AG04449 (cell line): Measurements from ENCODE around the gene PIGBOS1.
"Not testable (repeated sequence)": the region's sequence is repeated elsewhere in the genome, so short reads cannot be mapped to it uniquely, and the experiment has no call there.

Source experiments
- CTCF ChIA-PET: fragments of 350-600 bp; formaldehyde crosslinking; extraction: SDS; loops from one replicate; lab custom pipeline; 2021; ENCODE audit warnings: antibody characterized with exemption; lab: Yijun Ruan, JAX
- POLR2A ChIA-PET: fragments of 400-600, 350-600 bp; formaldehyde crosslinking; extraction: SDS; loops from one replicate; lab custom pipeline; 2020; ENCODE audit warnings: antibody characterized with exemption, inconsistent platforms; lab: Yijun Ruan, JAX
- DNase-seq: peaks from one replicate; pipeline ENCODE4 v3.0.0-alpha.2; 2010; ENCODE audit warnings: low read depth, low spot score
- H3K4me3 ChIP-seq: 2 replicates; pipeline ENCODE4 v1.5.1; 2011; ENCODE audit warnings: low read depth, mild to moderate bottlenecking, control low read depth, low read length
- TF ChIP-seq, protein P1 (sequence below): IDR thresholded peaks from one replicate; pipeline ENCODE4 v1.5.1; 2011; ENCODE audit warnings: mild to moderate bottlenecking, moderate library complexity, low read length, control low read depth, inconsistent platforms; ENCODE audit not compliant: insufficient read depth; ENCODE audit errors: missing control alignments

PIGBOS1 gene

DNA sequence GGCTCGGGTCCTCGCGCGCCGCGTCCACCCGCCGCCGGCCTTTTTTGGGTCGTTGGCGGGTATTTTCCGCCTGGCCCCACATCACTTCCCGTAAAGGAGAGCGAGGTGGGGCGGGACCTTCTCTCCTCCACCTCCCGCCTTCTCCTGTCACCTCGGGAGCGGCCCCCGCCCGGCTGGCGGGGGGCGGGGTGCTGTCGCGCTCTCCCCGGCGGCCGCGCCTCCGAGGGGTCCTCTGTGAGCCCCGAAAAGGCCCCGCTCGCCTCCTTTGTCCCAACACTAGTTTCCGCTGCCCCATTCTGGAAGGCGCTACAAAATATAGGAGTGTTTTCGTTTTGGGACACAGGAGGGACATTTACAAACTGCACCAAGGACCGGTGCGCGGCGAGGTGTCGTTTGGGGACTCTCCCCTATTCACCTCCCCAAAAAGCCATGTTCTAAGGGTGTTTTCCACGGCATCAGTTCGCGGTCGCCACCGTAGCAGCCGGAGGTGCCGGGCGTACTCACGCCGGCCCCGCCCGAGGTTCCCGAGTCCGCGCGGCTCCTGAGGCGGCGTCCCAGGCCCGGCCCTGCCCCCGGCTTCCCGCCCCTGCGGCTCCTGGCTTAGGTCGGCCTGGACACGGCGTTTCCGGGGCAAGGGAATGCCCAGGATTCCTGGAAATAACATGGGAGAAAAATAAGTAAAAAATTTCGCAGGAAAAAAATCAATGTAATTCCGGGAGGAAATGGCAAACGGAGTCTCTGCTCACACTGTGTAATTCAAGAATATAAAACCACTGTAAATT, 29.0 kb downstream of the PIGBOS1 start, which contains the start of gene RAB27A:
Gene RAB27A (minus strand): TSS at position 68 of the 782 bp plus-strand sequence. CDS start 54,879 bp downstream, outside the sequence.
- H3K4me3 ChIP-seq = peak within 1 kb of the TSS; percentile 79
- TF ChIP-seq, protein P1, sequence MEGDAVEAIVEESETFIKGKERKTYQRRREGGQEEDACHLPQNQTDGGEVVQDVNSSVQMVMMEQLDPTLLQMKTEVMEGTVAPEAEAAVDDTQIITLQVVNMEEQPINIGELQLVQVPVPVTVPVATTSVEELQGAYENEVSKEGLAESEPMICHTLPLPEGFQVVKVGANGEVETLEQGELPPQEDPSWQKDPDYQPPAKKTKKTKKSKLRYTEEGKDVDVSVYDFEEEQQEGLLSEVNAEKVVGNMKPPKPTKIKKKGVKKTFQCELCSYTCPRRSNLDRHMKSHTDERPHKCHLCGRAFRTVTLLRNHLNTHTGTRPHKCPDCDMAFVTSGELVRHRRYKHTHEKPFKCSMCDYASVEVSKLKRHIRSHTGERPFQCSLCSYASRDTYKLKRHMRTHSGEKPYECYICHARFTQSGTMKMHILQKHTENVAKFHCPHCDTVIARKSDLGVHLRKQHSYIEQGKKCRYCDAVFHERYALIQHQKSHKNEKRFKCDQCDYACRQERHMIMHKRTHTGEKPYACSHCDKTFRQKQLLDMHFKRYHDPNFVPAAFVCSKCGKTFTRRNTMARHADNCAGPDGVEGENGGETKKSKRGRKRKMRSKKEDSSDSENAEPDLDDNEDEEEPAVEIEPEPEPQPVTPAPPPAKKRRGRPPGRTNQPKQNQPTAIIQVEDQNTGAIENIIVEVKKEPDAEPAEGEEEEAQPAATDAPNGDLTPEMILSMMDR = no peak
- POLR2A ChIA-PET = no interaction called here
- DNase-seq = no peak
- CTCF ChIA-PET = interaction anchor here (1.1 to 5.3 kb wide), 12 partner anchors 11 to 149 kb away, joined by 4 to 170 read pairs (median 6); partner anchors contain the start of genes PIGB, PIGBOS1 and RSL24D1

DNA sequence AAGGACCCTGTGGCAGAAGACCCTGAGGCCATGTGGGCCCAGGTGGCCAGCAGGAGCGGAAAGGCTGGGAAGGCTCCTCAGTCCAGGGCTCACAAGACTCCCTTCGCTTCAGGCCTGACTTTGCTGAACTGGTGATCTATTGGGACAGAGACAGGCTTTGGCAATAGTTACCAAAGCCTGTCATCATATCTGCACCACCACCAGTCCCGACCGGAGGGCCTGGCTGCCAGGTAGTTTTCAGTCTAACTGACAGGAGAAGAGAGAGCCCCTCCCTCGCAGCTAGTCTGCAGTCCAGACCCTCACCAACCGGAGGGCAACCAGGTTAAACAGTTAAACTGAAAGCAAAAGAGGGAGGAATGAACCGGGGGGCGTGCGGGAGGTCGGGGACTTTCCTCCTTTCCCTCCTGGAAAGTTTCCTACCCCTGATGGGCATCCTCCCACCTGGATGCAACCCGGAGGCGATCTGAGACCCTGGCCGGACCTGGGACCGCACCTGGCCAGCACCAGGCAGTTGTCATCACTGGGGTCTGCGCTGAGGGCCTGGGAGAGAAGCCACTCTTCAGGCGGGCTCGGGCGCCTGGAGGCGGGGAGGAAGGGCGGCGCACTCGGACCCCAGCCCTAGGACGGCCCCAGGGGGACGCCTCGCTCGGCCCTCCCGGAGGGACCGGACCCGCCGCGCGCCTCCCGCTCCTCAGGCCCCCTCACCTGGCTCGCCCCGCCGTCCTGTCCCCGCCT, 29.7 kb downstream of the PIGBOS1 start:
- TF ChIP-seq, protein P1 = no peak
- H3K4me3 ChIP-seq = peak overlapping the region; percentile 79
- ChIA-PET CTCF (no interaction called here), POLR2A (no interaction called here)
- DNase-seq = no peak

- TF ChIP-seq, protein P1 = no peak
- no peak overlapping the region for H3K4me3 ChIP-seq
- CTCF ChIA-PET = interaction anchor here (0.9 to 2.0 kb wide), 2 partner anchors 70 to 72 kb away, joined by 3 to 10 read pairs; no protein-coding TSS in a partner anchor
- POLR2A ChIA-PET = no interaction called here
- DNase-seq = no peak
Observed at GRCh38 chr15:55288006-55288717, 30.8 kb downstream of the PIGBOS1 start.

DNA sequence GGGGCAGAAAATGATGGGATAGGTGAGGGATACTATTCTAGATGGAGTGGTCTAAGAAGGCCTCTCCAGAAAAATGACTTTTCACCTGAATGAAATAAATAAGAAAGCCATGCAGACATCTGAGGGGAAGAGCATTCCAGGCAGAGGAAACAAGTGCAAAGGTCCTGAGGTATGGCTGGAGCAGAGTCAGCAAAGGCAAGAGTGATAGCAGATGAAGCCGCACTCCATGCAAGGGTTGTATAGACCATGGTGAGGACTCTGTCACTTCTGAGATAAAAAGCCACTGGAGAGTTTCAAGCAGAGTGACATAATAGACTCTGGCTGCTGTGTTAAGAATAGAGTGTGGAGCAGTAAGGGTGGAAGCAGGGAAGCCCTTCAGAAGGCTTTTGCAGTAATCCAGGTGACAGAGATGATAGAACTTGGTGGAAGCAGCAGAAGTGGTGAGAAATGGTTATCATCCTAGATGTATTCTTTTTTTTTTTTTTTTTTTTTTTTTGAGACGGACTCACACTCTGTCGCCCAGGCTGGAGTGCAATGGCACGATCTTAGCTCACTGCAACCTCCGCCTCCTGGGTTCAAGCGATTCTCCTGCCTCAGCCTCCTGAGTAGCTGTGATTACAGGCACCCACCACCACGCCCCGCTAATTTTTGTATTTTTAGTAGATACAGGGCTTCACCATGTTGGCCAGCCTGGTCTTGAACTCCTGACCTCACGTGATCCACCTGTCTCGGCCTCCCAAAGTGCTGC, 32.3 kb downstream of the PIGBOS1 start:
- H3K4me3 ChIP-seq, POLR2A ChIA-PET, DNase-seq: not testable (repeated sequence)
- CTCF ChIA-PET = interaction anchor here (0.6 to 2.0 kb wide), 5 partner anchors 14 to 152 kb away, joined by 3 to 10 read pairs (median 4); partner anchors contain the start of gene RSL24D1

GRCh38 chr15:55284426-55284825, 34.5 kb downstream of the PIGBOS1 start:
- CTCF ChIA-PET = interaction anchor here (1.2 kb wide), 1 partner anchor 66 kb away, joined by 3 read pairs; no protein-coding TSS in a partner anchor

More at GRCh38 chr15:55284426-55284825, 34.5 kb downstream of the PIGBOS1 start:
- POLR2A ChIA-PET = no interaction called here
- DNase-seq = no peak
- no peak overlapping the region for H3K4me3 ChIP-seq
- TF ChIP-seq, protein P1 = no peak
